Coronary artery (tissue), 2 donors: ENCODE results near the gene RNF223.
A peak's percentile ranks its signal among the peaks of the same experiment; 100 is the strongest.

Experiments
- DNase-seq: peaks from one replicate; pipeline ENCODE4 v3.0.0-alpha.2; 2017; ENCODE audit warnings: low spot score
- H3K27ac ChIP-seq, 2 donors: fragments of 200-600 bp; sonication (generic); one replicate each; pipeline ENCODE4 v1.5.1; 2016 to 2019
- H3K4me3 ChIP-seq: fragments of 200-600 bp; sonication (generic); 2 replicates; pipeline ENCODE4 v1.5.1; 2016; ENCODE audit warnings: mild to moderate bottlenecking, moderate library complexity
- TF ChIP-seq, protein P1 (sequence below): fragments of 200-600 bp; sonication (generic); IDR thresholded peaks from one replicate; pipeline ENCODE4 v1.5.1; 2019; ENCODE audit warnings: antibody characterized with exemption

RNF223 gene

DNA sequence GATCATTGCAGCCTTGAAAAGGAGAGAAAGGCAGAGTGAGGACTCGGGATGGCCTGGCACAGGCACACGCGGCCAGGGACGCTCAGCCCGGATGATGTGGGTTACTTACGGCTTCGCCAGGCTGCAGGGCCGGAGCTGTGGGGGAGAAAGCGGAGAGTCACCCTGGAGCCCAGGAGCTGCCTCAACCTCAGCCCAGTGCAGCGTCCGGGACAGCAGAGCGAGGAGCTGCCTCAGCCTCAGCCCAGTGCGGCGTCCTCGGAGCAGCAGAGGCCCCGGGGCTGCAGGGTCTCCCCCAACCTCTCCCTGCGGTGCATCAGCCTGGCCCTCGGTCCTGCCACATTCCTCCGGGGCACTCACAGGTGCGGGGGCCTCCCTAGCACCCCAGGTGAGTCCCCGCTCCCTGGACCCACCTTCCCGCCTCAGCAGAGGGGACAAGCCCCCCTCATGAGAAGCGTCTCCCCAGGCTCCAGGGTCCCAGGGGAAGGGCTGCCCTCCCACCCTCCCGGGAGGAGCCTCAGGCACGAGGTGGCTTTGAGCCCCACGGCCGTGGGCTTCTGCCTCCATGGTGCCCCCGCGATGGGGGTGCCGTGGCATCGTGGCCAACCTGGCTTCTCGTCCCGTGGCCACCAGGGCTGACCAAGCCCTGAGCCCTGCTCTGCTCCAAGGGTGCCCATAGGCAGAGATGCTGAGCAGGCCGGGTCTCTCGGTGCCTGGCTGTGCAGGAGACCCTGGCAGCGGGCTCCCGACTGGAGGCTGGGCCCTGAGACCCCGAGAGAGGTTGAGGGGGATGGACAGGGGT, 10.5 kb upstream of the RNF223 start:
- H3K4me3 ChIP-seq, result no peak overlapping the region
- no peak overlapping the region for H3K27ac ChIP-seq
- DNase-seq, result peak; percentile 68
- TF ChIP-seq, protein P1, sequence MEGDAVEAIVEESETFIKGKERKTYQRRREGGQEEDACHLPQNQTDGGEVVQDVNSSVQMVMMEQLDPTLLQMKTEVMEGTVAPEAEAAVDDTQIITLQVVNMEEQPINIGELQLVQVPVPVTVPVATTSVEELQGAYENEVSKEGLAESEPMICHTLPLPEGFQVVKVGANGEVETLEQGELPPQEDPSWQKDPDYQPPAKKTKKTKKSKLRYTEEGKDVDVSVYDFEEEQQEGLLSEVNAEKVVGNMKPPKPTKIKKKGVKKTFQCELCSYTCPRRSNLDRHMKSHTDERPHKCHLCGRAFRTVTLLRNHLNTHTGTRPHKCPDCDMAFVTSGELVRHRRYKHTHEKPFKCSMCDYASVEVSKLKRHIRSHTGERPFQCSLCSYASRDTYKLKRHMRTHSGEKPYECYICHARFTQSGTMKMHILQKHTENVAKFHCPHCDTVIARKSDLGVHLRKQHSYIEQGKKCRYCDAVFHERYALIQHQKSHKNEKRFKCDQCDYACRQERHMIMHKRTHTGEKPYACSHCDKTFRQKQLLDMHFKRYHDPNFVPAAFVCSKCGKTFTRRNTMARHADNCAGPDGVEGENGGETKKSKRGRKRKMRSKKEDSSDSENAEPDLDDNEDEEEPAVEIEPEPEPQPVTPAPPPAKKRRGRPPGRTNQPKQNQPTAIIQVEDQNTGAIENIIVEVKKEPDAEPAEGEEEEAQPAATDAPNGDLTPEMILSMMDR, result no peak

DNA sequence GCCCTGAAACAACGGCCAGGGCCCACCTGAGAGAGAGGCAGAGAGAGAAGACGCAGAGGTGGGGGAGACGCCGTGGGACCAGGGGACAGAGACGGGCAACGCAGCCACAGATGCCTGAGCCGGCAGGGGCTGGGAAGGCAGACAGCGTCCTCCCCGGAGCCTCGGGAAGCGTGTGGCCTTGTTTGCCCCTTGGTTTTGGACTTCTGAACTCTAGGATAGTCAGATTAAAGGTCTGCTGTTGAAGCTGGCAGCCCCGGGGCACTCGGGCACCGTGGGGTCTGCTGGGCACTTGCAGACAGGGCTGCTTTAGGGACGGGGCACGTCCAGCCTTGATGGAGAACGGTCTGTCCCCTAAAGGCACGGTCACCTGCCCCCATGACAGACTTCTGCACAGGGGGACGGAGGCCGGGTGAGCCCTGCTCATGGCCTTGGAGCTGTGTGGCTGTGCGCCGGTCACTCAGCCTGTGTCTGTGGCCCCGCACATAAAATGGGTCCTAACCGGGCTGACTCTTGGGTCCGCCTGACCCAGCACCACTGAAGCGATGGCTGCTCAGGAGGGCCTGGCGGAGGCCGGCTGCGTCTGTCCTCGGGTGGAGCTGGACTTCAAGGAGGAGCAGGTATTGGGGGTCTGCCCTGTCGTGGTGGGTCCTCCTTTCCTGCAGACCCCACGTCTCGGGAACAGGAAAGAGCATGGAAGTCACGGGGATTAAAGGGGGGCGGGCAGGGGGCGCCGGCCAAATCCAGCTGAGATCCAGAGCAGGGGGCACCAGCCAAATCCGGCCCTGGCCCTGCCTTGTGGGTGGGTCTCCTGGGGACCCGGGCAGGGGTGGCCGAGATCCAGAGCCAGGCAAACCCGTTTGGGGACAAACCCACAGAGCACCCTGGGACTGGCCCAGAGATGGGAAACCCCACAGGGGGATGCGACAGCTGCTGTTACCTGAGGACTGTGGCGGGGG, 9.6 kb upstream of the RNF223 start:
- peak; percentile 64 for DNase-seq
- TF ChIP-seq, protein P1, result no peak

DNA sequence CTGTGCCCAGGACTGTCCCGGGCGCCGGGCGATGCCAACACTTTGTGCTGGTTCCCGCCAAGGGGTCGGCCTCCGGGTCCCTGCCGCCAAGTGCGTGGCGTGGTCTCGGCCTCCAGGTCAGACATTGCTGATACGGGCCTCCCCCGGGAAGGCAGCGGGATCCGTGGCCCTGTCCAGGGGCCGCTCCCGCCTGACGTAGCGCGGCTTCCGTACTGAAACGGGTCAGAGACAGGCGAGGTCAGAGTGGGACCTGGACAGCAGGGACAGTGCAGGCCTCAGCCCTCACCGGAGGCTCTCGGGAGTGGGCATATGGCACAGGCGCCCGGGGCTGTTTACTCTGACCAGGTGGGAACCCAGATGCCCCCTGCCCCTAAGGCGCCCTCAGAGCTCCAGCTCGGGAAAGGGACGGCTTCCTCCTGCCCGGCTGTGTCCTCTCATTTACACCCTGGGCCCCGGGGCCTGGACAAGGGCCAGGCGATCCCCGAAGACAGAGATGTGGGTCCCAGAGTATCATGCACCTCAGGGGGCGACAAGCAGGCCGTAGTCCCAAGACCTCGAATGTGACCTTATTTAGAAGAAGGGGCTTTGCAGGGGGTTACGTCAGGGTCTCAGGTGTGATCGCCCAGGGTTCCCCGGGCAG, 8.8 kb upstream of the RNF223 start:
- DNase-seq, result peak; percentile 71
- TF ChIP-seq, protein P1, result no peak
- no peak overlapping the region for H3K4me3 ChIP-seq
- no peak overlapping the region for H3K27ac ChIP-seq

More for the DNA sequence above, 9.6 kb upstream of the RNF223 start:
- H3K4me3 ChIP-seq, result no peak overlapping the region
- H3K27ac ChIP-seq, result no peak overlapping the region

DNA sequence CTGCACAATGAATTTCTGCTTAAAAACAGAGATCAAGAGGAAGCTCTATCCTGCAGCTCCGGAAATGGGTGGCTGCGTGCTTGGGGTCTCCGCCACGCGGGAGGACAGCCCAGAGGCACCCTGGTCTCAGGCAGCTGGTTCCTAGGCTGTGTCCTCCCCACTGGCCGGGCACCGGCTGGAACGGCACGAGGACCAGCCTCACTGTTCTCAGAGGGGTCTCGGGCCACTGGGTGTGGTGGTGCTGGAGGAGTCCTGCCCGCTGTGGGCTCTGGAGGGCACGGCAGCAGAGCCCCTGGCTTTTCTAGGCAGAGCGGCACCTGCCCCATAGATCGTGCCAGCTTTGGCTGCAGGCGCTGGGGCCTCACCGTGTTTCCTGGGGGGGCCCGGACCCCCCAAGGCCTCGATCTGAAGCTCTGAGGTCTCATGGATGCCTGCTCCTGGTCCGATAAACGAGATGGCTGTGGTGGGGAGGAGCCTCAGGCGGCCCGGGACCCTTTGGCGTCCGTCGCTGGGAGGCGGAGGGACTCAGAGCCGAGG, 8.2 kb upstream of the RNF223 start:
- peak; percentile 71 for DNase-seq
- Histone ChIP-seq H3K4me3 (no peak overlapping the region), H3K27ac (no peak overlapping the region)
- TF ChIP-seq, protein P1, result no peak

DNA sequence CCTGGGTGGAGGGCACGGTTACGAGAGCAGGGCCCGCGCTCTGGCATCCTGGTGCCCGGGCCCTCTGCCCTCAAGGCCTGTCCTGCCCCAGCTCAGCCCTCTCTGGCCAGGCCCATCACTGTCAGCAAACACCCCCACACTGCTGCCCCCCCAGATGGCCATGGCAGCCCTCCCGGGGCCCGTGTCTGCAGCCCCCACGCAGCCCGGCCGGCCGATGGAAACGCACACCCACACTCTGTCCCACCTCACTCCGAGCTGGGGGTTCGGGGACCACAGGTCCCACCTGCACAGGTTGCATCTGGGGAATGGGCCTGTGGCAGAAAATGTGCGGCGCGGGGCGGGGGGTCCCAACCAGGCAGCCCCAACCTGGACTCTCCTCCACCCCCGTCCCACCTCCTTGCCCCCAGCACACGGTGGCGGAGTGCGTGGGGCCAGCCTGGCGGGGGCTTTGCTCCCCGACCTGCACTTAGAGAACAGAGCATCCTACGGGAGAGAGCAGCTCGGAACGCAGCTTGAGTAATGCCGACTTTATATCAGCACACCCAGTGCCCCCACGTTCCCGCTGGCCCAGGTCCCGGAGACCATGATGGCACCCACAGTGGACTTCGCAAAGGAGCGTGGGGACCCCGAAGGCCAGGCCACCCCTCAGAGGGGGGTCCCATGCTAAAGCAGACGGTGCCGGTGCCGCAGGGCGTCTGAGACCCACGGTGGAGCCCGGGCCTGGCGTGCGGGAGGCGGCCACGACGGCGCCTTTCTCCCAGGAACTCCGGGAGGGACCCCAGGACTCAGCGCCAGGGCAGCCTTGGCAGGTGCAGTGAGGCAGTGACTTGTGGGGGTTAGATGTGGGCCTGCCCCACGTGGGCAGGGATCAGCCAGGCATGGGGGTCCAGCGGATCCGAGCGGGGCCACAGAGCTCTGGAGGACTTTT, 7.5 kb upstream of the RNF223 start:
- no peak overlapping the region for H3K27ac ChIP-seq
- H3K4me3 ChIP-seq, result no peak overlapping the region
- TF ChIP-seq, protein P1, result no peak
- no peak for DNase-seq

DNA sequence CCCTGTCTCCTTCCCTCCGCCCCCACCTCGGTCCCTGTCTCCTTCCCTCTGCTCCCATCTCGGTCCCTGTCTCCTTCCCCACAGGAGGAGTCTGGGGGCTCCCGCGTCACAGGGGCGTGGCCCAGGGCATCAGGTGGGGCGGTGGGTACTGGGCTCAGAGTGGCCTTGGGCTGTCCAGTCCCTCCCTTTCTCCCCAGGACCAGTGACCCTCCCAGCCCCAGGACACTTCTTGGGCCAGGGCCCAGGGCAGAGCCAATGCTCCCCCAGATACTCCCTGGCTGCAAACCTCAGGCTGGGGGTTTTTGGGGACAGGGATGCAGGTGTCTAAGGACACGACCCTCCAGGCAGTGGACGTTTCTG, 6.8 kb upstream of the RNF223 start:
- TF ChIP-seq, protein P1, result no peak
- Histone ChIP-seq H3K4me3 (no peak overlapping the region), H3K27ac (no peak overlapping the region)
- no peak for DNase-seq
